HepG2 (cell line): ENCODE data around the gene CFAP43. TPM values are rescaled to one million over a fixed set of nuclear protein-coding genes. Genes with fewer than 3 reads are reported as not detected.

ENCODE experiments used
- ATAC-seq: fragments of 200-7000 bp; cut with Tn5 transposase; 3 replicates; pipeline ENCODE4 v1.9.1; 2020; ENCODE audit warnings: mild to moderate bottlenecking, moderate library complexity
- BruUV-seq: library from RNA; stranded (reverse); fragments of 400-500 nt; replicated peaks from 2 replicates; lab custom pipeline; 2021; lab: Mats Ljungman, UMichigan
- CTCF ChIA-PET: fragments of 300-600 bp; formaldehyde crosslinking; extraction: SDS; loops from one replicate; lab custom pipeline; 2021; ENCODE audit warnings: low total read pairs, inconsistent platforms, low intra/inter-chr PET ratio; lab: Yijun Ruan, JAX
- POLR2A ChIA-PET: fragments of 350-600 bp; sonication (Branson Sonifier 250); formaldehyde crosslinking; loops from one replicate; lab custom pipeline; 2020; ENCODE audit warnings: antibody characterized with exemption, inconsistent platforms; lab: Yijun Ruan, JAX
- DNase-seq: peaks from one replicate; pipeline ENCODE4 v3.0.0-alpha.2; 2015; ENCODE audit warnings: low spot score
- FAIRE-seq: peaks from 3 replicates; lab custom pipeline; 2011; peaks lifted over from hg19 to GRCh38; lab: Jason Lieb, UNC
- H2AFZ ChIP-seq: one replicate; pipeline ENCODE4 v1.6.1; 2011; ENCODE audit warnings: low read length, inconsistent platforms
- H3K27ac ChIP-seq: fragments of 300-600 bp; 3 replicates; pipeline ENCODE4 v1.8.0; 2011; ENCODE audit warnings: mixed run types, mild to moderate bottlenecking, mixed read lengths, low read length, inconsistent platforms; ENCODE audit not compliant: insufficient read depth; ENCODE audit errors: extremely low read length
- H3K27me3 ChIP-seq, 2 experiments: fragments of 200-600 bp in 1 of 2; 2 replicates in 1 of 2; 3 replicates in 1 of 2; pipeline versions ENCODE4 v1.6.0 to v1.8.0; 2011; ENCODE audit warnings: low read length in 2 of 2, mild to moderate bottlenecking in 2 of 2, moderate library complexity in 2 of 2, inconsistent platforms in 1 of 2; ENCODE audit not compliant: insufficient read depth in 2 of 2, control insufficient read depth in 1 of 2
- H3K36me3 ChIP-seq, 2 experiments: fragments of 200-600 bp in 1 of 2; replicated peaks in 1 of 2; 2 replicates in 1 of 2; 3 replicates in 1 of 2; pipeline versions ENCODE4 v1.5.1 to v1.8.0; 2011; ENCODE audit warnings: low read length in 2 of 2, inconsistent platforms in 1 of 2; ENCODE audit not compliant: insufficient read depth in 2 of 2, control insufficient read depth in 1 of 2
- H3K4me1 ChIP-seq: 2 replicates; pipeline ENCODE4 v1.5.1; 2012; ENCODE audit warnings: low read length, inconsistent platforms; ENCODE audit not compliant: insufficient read depth
- H3K4me2 ChIP-seq: 2 replicates; pipeline ENCODE4 v1.6.0; 2011; ENCODE audit warnings: low read depth, low read length, inconsistent platforms
- H3K4me3 ChIP-seq, 3 experiments: fragments of 200-600 bp in 1 of 3; sonication (generic), shearing (Covaris generic) in 1 of 3; replicated peaks in 1 of 3; 2 replicates each; pipeline ENCODE4 v1.5.1; 2011 to 2016; ENCODE audit warnings: low read length in 3 of 3, inconsistent platforms in 2 of 3, low read depth in 2 of 3, mild to moderate bottlenecking in 2 of 3, control low read depth in 1 of 3, mixed read lengths in 1 of 3; ENCODE audit not compliant: insufficient read depth in 1 of 3
- H3K79me2 ChIP-seq: one replicate; pipeline ENCODE4 v1.6.1; 2011; ENCODE audit warnings: low read length, inconsistent platforms; ENCODE audit not compliant: insufficient read depth
- H3K9ac ChIP-seq: 2 replicates; pipeline ENCODE4 v1.6.0; 2011; ENCODE audit warnings: mild to moderate bottlenecking, low read depth, low read length, inconsistent platforms; ENCODE audit not compliant: insufficient read depth
- H3K9me3 ChIP-seq: 2 replicates; pipeline ENCODE4 v1.5.1; 2012; ENCODE audit warnings: mild to moderate bottlenecking, low read length
- H4K20me1 ChIP-seq: 2 replicates; pipeline ENCODE4 v1.6.0; 2011; ENCODE audit warnings: inconsistent platforms, mild to moderate bottlenecking, low read length, moderate library complexity; ENCODE audit not compliant: insufficient read depth
- HOXA7 ChIP-seq: sonication (generic); formaldehyde crosslinking; IDR thresholded peaks from 2 replicates; pipeline ENCODE4 v1.8.1; 2022; ENCODE audit warnings: mild to moderate bottlenecking, missing genetic modification reagents, moderate library complexity
- IKZF5 ChIP-seq: IDR thresholded peaks from 2 replicates; pipeline ENCODE4 v1.6.1; 2018; ENCODE audit warnings: missing genetic modification reagents, mild to moderate bottlenecking, missing compliant biosample characterization
- KLF6 ChIP-seq: IDR thresholded peaks from 2 replicates; pipeline ENCODE4 v1.8.0; 2016; ENCODE audit warnings: missing biosample characterization, missing genetic modification reagents
- SYNCRIP ChIP-seq: fragments of 200-400 bp; formaldehyde crosslinking; IDR thresholded peaks from 2 replicates; pipeline ENCODE4 v1.6.1; 2018; ENCODE audit warnings: mild to moderate bottlenecking, low read depth, low read length; ENCODE audit not compliant: insufficient read depth
- ZNF121 ChIP-seq: sonication (generic); formaldehyde crosslinking; IDR thresholded peaks from 2 replicates; pipeline ENCODE4 v1.5.0; 2020; ENCODE audit warnings: mild to moderate bottlenecking, missing genetic modification reagents
- ZNF354B ChIP-seq: sonication (generic); formaldehyde crosslinking; IDR thresholded peaks from 2 replicates; pipeline ENCODE4 v1.8.0; 2022; ENCODE audit warnings: mild to moderate bottlenecking, missing genetic modification reagents
- ZNF549 ChIP-seq: sonication (generic); formaldehyde crosslinking; IDR thresholded peaks from 2 replicates; pipeline ENCODE4 v1.5.0; 2020; ENCODE audit warnings: missing genetic modification reagents
- ZNF552 ChIP-seq: sonication (generic); formaldehyde crosslinking; IDR thresholded peaks from 2 replicates; pipeline ENCODE4 v1.9.0; 2022; ENCODE audit warnings: missing genetic modification reagents, mild to moderate bottlenecking, borderline replicate concordance
- ZNF646 ChIP-seq: sonication (generic); formaldehyde crosslinking; IDR thresholded peaks from 2 replicates; pipeline ENCODE4 v1.9.0; 2021; ENCODE audit warnings: mild to moderate bottlenecking, missing genetic modification reagents
- WGBS: methylation state at CpG from one replicate; pipeline ENCODE4 v1.1.6; 2017; ENCODE audit warnings: low lambda C conversion rate; 5-methylcytosine and 5-hydroxymethylcytosine counted together
- in situ Hi-C: cut with HindIII; loops from 2 replicates; pipeline ENCODE4 v1.10.0; 2017; ENCODE audit warnings: low pct_unique_long_range_greater_than_20kb; ENCODE audit not compliant: extremely low pct_ligation_motif_present
- intact Hi-C: fragments of 100-400 bp; cut with micrococcal nuclease; formaldehyde crosslinking; loops from one replicate; pipeline ENCODE4 v1.10.0; 2022; ENCODE audit not compliant: unreplicated experiment
- polyA plus RNA-seq, 8 experiments: library from polyadenylated mRNA; depleted of rRNA in 3 of 8; stranded (reverse) in 7 of 8; unstranded in 1 of 8; fragments of >200 nt; fragmentation: Illumina TruSeq in 4 of 8; extraction: Trizol in 4 of 8; gene quantifications; 2 replicates each; pipeline versions ENCODE4 v1.2.1 to v1.2.3, GENCODE V29; 2011 to 2016; ENCODE audit warnings: low read depth in 4 of 8, missing spikeins in 1 of 8, mixed read lengths in 1 of 8; ENCODE audit not compliant: insufficient read depth in 1 of 8
- total RNA-seq, 5 experiments: library from RNA; depleted of rRNA; stranded (reverse); fragments of >200 nt; fragmentation: Illumina TruSeq; extraction: Trizol; gene quantifications; 2 replicates each; pipeline ENCODE4 v1.2.3, GENCODE V29; 2016; ENCODE audit warnings: low read depth in 1 of 5
- TF ChIP-seq, protein P1 (sequence below): sonication (generic); formaldehyde crosslinking; IDR thresholded peaks from 2 replicates; pipeline ENCODE4 v1.4.0; 2020; ENCODE audit warnings: missing genetic modification reagents

Gene CFAP43
- total and polyA plus RNA-seq, 2 of the 13 experiments (the other 11 are each of a cell fraction or from before 2014, with no cell fraction given): 0.24 to 0.38 TPM

GRCh38 chr10:104195706-104196105 is 36.5 kb downstream of the CFAP43 start:
- Histone ChIP-seq H2AFZ (no peak overlapping the region), H3K36me3 (no peaks in the 10 kb centered on the region), H3K9ac (no peak overlapping the region), H3K4me1 (peaks cover 18% of the 10 kb centered on the region), H3K27me3 (no peaks in the 10 kb centered on the region; a peak in 1 of 5 replicates), H3K4me2 (no peak overlapping the region), H3K4me3 (no peak overlapping the region), H4K20me1 (no peaks in the 10 kb centered on the region), H3K27ac (no peak overlapping the region), H3K79me2 (no peaks in the 10 kb centered on the region), H3K9me3 (no peaks in the 10 kb centered on the region)
- BruUV-seq: no TSS peak
- CTCF ChIA-PET: no interaction called here
- in situ Hi-C loops: no loop called here
- DNase-seq: no peak
- TF ChIP-seq ZNF552: no peak
- TF ChIP-seq KLF6: no peak
- no peak for TF ChIP-seq ZNF121 (CRISPR knock-in tag)
- no peak for TF ChIP-seq IKZF5
- no peak for TF ChIP-seq ZNF549
- no peak for TF ChIP-seq ZNF646
- no peak for TF ChIP-seq ZNF354B (CRISPR knock-in tag)
- TF ChIP-seq HOXA7 (CRISPR knock-in tag): no peak
- no peak for TF ChIP-seq SYNCRIP
- TF ChIP-seq, protein P1, sequence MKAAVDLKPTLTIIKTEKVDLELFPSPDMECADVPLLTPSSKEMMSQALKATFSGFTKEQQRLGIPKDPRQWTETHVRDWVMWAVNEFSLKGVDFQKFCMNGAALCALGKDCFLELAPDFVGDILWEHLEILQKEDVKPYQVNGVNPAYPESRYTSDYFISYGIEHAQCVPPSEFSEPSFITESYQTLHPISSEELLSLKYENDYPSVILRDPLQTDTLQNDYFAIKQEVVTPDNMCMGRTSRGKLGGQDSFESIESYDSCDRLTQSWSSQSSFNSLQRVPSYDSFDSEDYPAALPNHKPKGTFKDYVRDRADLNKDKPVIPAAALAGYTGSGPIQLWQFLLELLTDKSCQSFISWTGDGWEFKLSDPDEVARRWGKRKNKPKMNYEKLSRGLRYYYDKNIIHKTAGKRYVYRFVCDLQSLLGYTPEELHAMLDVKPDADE (CRISPR knock-in tag): no peak
- no peak for ATAC-seq
- intact Hi-C loops: no loop called here
- POLR2A ChIA-PET: no interaction called here
- FAIRE-seq: no peak
- 21% methylated on average over 2 of the region's 2 CpGs for WGBS
